MCF 10A (cell line): ENCODE results near the gene FOXK1. TPM values are rescaled to one million over a fixed set of nuclear protein-coding genes. Genes with fewer than 3 reads are reported as not detected.

ENCODE experiments used
- BruUV-seq: library from RNA; stranded (reverse); fragments of 400-500 nt; replicated peaks from 2 replicates; lab custom pipeline; 2021; lab: Mats Ljungman, UMichigan
- CTCF ChIA-PET: fragments of 300-600 bp; sonication (Branson Sonifier 250); formaldehyde crosslinking; extraction: SDS; loops from one replicate; lab custom pipeline; 2021; ENCODE audit warnings: antibody characterized with exemption, inconsistent platforms; lab: Yijun Ruan, JAX
- POLR2A ChIA-PET: fragments of 300-600, 350-650 bp; sonication (Branson Sonifier 250); formaldehyde crosslinking; extraction: SDS; loops from one replicate; lab custom pipeline; 2020; ENCODE audit warnings: antibody characterized with exemption, inconsistent platforms; lab: Yijun Ruan, JAX
- DNase-seq: peaks from one replicate; pipeline ENCODE4 v3.0.0-alpha.2; 2018; ENCODE audit not compliant: unreplicated experiment
- H3K27ac Mint-ChIP-seq: one replicate; pipeline ENCODE4 v1.8.0; 2022; ENCODE audit warnings: mild to moderate bottlenecking, low read depth, mixed read lengths; ENCODE audit not compliant: unreplicated experiment
- H3K27me3 Mint-ChIP-seq: one replicate; pipeline ENCODE4 v1.8.0; 2022; ENCODE audit warnings: mixed read lengths; ENCODE audit not compliant: insufficient read depth, unreplicated experiment
- H3K36me3 Mint-ChIP-seq: one replicate; pipeline ENCODE4 v1.8.0; 2022; ENCODE audit warnings: mild to moderate bottlenecking, moderate library complexity, mixed read lengths; ENCODE audit not compliant: insufficient read depth, unreplicated experiment
- H3K4me1 Mint-ChIP-seq: one replicate; pipeline ENCODE4 v1.8.0; 2022; ENCODE audit warnings: mixed read lengths; ENCODE audit not compliant: insufficient read depth, unreplicated experiment
- H3K4me3 Mint-ChIP-seq: one replicate; pipeline ENCODE4 v1.8.0; 2022; ENCODE audit warnings: mild to moderate bottlenecking, moderate library complexity, mixed read lengths; ENCODE audit not compliant: unreplicated experiment
- H3K9me3 Mint-ChIP-seq: one replicate; pipeline ENCODE4 v1.8.0; 2022; ENCODE audit warnings: mixed read lengths; ENCODE audit not compliant: unreplicated experiment
- CTCF ChIP-seq: fragments of 200-600 bp; IDR thresholded peaks from one replicate; pipeline ENCODE4 v1.8.0; 2022; ENCODE audit warnings: antibody characterized with exemption, mild to moderate bottlenecking; ENCODE audit not compliant: unreplicated experiment
- intact Hi-C: fragments of 100-400 bp; cut with micrococcal nuclease; formaldehyde crosslinking; loops from 2 replicates; pipeline ENCODE4 v1.14.1; 2022
- total RNA-seq: library from RNA; stranded (reverse); gene quantifications from 2 replicates; pipeline ENCODE4 v1.2.3, GENCODE V29; 2022

Gene FOXK1
- total RNA-seq, 1 experiment from 2014 or later = 37.7 TPM

DNA sequence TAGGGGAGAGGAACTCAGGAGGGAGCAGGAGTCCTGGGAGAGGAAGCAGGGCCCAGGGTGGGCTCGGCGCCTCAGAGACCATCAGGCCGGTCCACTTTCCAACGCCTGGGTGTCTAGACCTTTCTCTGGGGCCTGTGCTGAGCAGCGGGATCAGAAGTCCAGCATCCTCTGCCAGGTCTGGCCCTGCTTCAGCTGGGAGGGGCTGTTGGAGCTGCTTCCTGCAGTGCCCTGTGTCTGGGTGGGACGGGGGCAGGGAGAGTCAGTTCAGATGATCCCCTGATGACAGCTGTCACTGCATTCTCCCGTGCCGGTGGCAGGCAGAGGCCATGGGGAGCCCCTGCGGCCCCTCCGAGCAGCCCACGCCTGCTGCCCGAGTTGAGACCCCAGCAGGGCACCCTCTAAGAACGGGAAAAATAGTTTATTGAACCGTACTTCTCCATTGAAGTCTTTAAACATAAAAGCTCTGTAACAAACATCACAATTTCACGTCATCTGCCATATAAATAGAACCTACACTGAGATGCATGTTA is 116.7 kb downstream of the FOXK1 start:
- intact Hi-C loops = loop anchor here (1.0 kb wide), 1 partner anchor 287 kb away; no protein-coding TSS in a partner anchor
- peaks cover 10% of the 10 kb centered on the region for H3K36me3 Mint-ChIP-seq
- ChIA-PET CTCF (interaction anchor here (0.6 to 3.4 kb wide), 8 partner anchors 13 to 490 kb away, joined by 3 to 24 read pairs (median 4); partner anchors contain the start of gene AP5Z1), POLR2A (interaction anchor here (1.4 kb wide), 1 partner anchor 23 kb away, joined by 3 read pairs; the partner anchor contains the start of gene AP5Z1)
- no TSS peak for BruUV-seq
- H3K27ac Mint-ChIP-seq = no peak overlapping the region
- no peaks in the 10 kb centered on the region for H3K27me3 Mint-ChIP-seq
- H3K9me3 Mint-ChIP-seq = no peaks in the 10 kb centered on the region
- DNase-seq = no peak
- H3K4me1 Mint-ChIP-seq = no peaks in the 10 kb centered on the region
- no peak overlapping the region for H3K4me3 Mint-ChIP-seq
- TF ChIP-seq CTCF = no peak

DNA sequence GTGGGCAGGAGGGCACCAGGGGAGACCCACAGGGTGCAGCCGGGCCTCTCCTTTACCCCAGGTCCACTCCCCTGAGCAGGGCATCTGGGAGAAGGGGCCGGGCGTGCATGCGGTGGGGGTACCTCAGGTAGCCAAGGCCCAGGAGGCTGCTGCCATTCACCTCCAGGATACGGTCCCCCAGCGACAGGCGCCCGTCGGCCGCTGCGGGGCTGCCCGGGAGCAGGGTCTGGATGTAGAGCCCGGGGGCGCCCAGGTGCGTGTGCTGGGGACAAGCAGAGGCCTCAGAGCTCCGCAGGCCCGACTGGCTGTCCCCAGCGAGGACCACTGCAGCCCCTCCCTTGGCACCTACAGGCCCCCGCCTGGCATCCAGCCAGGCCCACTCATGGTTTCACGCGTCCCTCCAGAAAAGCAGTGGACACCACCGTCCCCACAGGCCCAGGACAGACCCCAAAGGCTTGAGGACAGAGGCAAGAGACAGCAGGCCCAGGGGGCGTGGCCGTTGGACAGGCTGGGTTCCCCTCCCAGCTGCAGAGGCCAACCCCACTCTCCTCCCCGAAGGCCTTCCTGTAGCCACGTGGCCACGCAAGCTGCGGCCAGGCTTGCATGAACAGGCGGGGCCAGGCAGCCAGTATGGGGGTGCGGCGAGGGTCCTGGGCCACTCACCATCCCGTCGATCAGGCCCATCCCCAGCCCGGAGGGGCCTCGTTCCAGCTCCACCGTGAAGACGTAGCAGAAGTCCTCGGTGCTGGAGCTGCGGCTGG is 117.6 kb downstream of the FOXK1 start:
- no peak for TF ChIP-seq CTCF
- H3K27ac Mint-ChIP-seq = no peak overlapping the region
- intact Hi-C loops = no loop called here
- H3K4me1 Mint-ChIP-seq = no peaks in the 10 kb centered on the region
- DNase-seq = peak; percentile 23
- ChIA-PET POLR2A (interaction anchor here (1.4 kb wide), 1 partner anchor 24 kb away, joined by 3 read pairs; the partner anchor contains the start of gene AP5Z1), CTCF (interaction anchor here (0.6 to 3.4 kb wide), 3 partner anchors 14 to 326 kb away, joined by 4 to 24 read pairs (median 12); no protein-coding TSS in a partner anchor)
- BruUV-seq = no TSS peak
- H3K36me3 Mint-ChIP-seq = peaks cover 10% of the 10 kb centered on the region
- H3K27me3 Mint-ChIP-seq = no peaks in the 10 kb centered on the region
- H3K9me3 Mint-ChIP-seq = no peaks in the 10 kb centered on the region
- no peak overlapping the region for H3K4me3 Mint-ChIP-seq

DNA sequence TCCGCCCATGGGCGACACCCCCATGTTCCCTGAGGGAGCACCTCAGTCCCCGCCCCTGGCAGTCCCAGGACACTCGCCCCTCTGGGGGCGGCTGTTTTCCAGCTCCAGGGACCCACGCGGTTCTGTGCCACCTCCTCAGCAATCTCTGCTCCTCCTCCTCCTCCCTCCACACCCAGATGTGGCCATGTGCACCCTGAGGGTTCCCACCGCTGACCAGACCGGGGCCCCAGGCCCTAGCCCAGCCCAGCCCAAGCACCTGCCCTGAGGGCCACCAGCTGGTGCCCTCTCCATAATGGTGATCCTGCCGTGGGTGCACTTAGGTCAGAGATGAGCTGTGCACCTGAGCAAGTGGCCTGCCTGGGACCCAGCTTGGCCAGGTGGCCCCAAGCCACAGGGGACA is 118.4 kb downstream of the FOXK1 start:
- Mint-ChIP-seq H3K27ac (no peak overlapping the region), H3K27me3 (no peaks in the 10 kb centered on the region), H3K4me1 (no peaks in the 10 kb centered on the region), H3K4me3 (no peak overlapping the region), H3K9me3 (no peaks in the 10 kb centered on the region), H3K36me3 (peaks cover 10% of the 10 kb centered on the region)
- no TSS peak for BruUV-seq
- no peak for DNase-seq
- no peak for TF ChIP-seq CTCF
- CTCF ChIA-PET = interaction anchor here (0.8 to 3.4 kb wide), 2 partner anchors 15 to 285 kb away, joined by 4 to 24 read pairs; no protein-coding TSS in a partner anchor
- POLR2A ChIA-PET = no interaction called here
- intact Hi-C loops = no loop called here
